Effector CD4-positive, alpha-beta T cell (primary cell): ENCODE results near the gene ZDHHC11.

Source experiments
- DNase-seq: peaks from one replicate; pipeline ENCODE4 v3.0.0-alpha.2; 2020

ZDHHC11 gene

GRCh38 chr5:878125-878524 lies 27.3 kb upstream of the ZDHHC11 start:
- no peak for DNase-seq

- DNase-seq: no peak
These were observed 25.9 kb upstream of the ZDHHC11 start for GRCh38 chr5:876398-877365.

GRCh38 chr5:875931-876330 lies 25.1 kb upstream of the ZDHHC11 start:
- DNase-seq: no peak

- DNase-seq: no peak
These were observed 22.5 kb upstream of the ZDHHC11 start for GRCh38 chr5:873328-873727.

- no peak for DNase-seq
These were observed 21.5 kb upstream of the ZDHHC11 start for GRCh38 chr5:872301-872700.

GRCh38 chr5:871596-872298 lies 21.0 kb upstream of the ZDHHC11 start:
- DNase-seq: no peak

DNA sequence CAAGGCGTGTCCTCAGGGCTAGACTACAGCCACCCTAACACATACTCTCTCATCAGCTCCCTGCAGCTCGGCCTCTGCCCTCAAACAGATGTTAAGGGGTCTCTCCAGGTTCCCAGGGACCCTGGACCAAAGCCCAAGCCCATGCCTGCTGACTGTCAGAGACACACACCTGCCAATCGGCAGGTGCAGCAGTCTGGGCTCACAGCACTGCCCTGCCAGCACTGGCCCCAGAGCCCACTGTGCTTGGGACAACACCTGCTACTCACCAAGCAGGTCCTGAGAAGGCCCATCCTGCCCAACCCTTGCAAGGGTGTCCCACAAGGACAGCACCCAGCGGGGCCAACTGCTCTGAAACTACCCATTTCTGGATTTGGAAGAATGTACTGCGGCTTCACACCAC lies 20.2 kb upstream of the ZDHHC11 start:
- DNase-seq: no peak

DNA sequence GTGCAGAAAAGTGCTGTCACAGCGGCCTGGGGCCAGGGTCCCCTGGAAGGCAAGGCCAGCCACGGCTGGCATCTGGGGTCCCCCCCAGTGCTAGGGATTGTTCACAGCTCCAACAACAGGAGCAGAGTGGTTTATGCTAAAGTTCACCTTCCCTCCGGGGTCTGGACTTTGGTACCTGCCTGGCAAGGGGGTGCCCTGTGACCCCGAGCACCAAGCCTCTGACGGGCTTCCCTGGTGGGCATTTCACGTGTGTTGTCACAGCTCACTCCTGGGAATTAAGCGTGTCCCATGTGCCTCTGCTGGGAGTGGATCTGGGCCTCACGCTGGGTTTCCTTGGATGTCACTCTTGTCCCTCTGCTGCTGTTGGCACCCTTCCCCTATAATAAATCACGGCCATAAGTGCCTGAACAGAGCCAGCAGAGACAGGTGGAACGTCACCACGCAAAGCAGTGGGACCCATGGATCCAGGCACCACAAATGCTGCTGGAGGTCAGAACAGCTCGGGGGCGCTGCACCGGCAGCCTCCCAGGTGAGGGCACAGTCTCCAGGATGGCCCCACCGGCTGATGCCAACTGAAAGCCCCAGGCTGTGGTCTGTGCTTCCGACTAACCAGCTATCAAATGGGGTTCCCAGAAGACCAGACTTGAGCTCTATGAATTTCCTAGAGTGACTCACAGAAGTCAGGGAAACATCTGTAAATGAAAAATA lies 17.8 kb upstream of the ZDHHC11 start:
- no peak for DNase-seq

DNA sequence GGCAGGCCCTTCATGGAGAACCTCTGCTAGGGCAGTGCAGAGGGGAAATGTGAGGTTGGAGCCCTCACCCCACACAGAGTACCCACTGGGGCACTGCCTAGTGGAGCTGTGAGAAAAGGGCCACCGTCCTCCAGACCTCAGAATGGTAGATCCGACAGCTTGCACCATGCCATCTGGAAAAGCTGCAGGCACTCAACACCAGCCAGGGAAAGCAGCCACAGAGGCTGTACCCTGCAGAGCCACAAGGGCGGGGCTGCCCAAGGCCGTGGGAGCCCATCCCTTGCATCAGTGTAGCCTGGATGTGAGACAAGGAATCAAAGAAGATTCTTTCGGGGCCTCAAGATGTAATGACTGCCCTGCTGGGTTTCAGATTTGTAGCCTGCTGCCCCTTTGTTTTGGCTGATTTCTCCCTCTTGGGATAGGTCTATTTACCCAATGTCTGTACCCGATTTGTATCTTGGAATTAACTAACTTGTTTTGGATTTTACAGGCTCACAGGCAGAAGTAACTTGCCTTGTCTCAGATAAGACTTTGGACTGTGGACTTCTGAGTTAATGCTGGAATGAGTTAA lies 16.6 kb upstream of the ZDHHC11 start:
- no peak for DNase-seq

GRCh38 chr5:865771-866170 lies 15.0 kb upstream of the ZDHHC11 start:
- DNase-seq: no peak

- no peak for DNase-seq
These were observed 14.4 kb upstream of the ZDHHC11 start for GRCh38 chr5:865168-865521.

GRCh38 chr5:864492-865167 lies 13.8 kb upstream of the ZDHHC11 start:
- no peak for DNase-seq

DNA sequence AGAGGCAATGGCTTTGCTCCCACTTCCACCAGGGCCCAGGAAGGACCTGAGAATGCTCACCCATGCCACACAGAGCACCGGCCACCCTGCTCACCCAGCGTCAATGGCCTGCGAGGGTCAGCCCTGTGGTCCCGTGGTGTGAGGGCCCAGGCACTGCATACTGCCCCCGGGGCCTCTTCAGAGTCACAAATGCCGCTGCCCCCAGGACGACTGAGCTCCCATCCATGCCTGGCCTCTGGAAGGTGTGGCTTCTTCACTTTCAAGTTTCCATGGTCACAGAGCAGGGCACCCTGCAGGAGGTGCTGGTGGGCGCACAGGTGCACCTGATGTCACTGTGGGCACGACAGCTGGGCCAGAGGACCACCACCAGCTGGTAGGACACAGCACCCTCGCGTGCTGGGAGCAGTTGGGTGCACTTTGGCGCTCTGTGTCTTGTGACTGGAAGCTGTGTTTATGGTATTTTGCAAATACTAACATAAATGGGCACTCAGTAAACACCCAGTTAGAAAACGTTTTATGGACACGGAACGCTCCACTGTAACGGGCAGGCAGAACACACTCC lies 12.5 kb upstream of the ZDHHC11 start:
- no peak for DNase-seq

DNA sequence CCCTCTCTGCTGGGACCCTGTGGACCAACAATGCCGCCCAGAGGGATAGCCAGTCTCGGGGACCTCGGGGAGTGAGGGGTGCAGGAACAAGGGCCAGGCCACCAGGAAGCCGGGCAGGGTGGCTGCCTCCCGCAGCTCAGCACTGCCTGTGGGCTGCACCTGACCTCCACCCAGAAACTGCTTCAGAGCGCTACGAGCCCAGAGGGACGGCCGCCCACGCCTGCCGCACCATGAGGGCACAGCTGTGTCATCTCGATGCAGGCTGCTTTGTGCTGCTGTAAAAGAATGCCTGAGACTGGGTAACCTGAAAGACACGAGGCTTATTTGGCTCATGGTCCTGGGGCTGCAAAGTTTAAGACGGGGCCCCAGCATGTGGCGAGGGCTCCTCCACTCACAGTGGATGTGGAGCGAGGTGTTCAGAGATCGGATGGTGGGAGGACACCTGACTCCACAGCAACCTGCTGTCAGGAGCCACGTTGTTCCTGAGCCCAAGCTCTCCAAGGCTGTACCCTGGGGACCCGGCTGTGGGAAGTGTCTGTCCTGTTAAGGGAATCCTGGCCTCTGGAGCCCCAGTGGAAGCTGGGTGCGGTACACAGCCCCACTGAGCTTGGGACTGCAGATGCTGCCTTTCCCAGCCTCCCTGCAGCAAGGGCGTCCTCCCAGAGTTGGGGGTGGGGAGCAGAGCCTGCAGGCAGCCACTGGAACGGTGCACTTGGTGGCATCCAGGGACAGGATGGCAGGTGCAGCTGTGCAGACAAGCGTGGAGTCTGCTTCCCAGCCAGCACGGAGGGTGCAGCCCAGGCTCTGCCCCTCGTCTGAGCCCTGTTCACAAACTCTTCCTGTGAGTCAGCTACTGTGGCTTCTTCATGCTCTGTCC lies 11.8 kb upstream of the ZDHHC11 start:
- no peak for DNase-seq

DNA sequence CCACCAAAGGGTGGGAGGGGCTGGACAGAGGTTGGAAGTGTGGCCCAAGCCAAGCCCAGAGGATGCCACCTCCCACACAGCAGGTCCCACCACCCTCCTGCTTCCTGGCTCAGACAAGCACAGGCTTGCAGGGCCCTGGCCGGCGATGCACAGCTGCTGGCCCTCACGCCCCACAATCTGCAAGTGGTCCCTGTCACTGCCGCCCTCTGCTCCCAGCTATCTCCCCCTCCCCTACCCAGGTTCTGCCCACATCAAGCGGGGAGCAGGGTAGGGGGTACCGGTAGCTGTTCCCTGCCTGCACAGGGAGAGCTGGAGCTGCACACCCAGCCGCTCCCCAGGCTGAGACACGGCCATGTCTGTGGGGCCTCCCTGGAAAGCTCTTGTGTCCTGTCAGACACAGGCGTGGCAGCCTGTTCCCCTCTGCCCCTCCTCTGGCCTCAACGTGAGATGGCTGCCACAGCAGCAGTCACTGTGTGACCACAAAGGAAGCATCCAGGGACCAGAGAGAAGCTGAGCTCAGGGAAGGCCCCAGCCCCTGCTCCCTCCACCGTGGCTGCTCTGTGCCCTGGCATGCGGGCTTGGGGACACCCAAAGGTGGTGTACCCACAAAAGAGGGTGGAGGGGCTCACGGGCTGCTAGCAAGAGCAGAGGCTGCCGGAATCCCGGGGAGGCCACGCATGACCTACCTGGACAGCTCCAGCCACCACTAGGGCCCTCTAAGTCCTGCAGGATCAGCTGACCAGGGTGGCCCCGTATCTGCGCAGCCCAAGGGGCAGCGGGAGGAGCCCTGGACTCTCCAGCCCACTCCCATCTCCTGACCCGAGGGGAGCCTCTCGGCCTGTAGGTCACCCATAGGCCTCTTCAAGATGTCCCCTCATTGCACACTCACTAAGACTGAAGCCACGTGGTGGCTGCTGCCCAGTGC lies 10.9 kb upstream of the ZDHHC11 start:
- DNase-seq: no peak

GRCh38 chr5:860506-861150 lies 9.8 kb upstream of the ZDHHC11 start:
- DNase-seq: no peak

DNA sequence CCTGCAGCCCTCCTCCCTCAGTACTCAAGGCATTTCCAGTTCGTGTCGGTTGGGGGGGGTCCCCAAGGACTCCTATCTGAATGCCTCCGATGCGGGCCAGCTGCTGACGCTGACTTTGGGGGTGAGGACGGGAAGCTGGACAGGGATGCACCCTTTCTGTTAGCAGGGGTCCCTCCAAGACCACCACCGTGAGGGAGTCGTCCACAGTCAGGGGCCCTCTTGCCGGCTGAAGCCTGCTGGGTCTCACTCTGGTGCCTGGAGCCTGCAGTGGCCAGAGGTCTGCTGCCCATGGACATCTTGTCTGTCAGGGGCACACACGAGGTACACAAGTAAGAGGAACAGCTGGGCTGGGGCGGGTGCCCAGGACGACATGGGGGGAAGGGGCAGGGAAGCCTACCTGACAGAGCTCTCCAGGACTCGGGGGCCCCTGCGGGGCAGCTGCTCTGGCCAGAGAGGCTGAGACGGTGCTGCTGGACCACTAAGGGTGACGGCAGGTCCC lies 9.1 kb upstream of the ZDHHC11 start:
- no peak for DNase-seq

- no peak for DNase-seq
These were observed 8.6 kb upstream of the ZDHHC11 start for GRCh38 chr5:859391-859790.

DNA sequence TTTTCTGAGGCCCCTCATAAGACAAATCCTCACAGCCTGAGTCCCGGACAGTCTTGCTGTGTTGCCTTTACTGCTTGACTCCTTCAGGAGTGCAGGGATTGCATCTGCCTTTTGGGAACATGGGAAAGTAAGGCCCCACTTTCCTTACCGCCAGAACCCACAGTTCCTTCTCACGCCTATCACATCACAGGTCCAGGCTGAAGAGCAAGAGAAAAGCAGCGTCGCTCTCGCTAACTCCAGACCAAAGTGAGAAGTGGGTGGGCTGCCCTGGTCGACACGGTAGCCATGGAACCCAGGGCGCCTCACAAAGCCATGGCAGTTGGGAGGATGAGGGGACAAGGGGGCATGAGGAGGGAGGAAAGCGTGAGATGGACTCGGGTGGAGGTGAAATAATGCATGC lies 7.9 kb upstream of the ZDHHC11 start:
- no peak for DNase-seq
